Hepatocyte (in vitro differentiated cells): Measurements from ENCODE around the gene AK5. TPM values are rescaled to one million over a fixed set of nuclear protein-coding genes. Genes with fewer than 3 reads are reported as not detected.

ENCODE experiments used
- DNase-seq: peaks from one replicate; pipeline ENCODE4 v3.0.0-alpha.2; 2016; ENCODE audit warnings: low spot score
- H2AFZ ChIP-seq: fragments of 200-600 bp; sonication (generic); 2 replicates; pipeline ENCODE4 v1.6.0; 2016; ENCODE audit warnings: antibody characterized with exemption, mild to moderate bottlenecking
- H3K27ac ChIP-seq: fragments of 200-600 bp; sonication (generic); 2 replicates; pipeline ENCODE4 v1.5.1; 2016; ENCODE audit warnings: mild to moderate bottlenecking
- H3K27me3 ChIP-seq: fragments of 200-600 bp; sonication (generic); 2 replicates; pipeline ENCODE4 v1.6.1; 2016
- H3K36me3 ChIP-seq: fragments of 200-600 bp; sonication (generic); replicated peaks from 2 replicates; pipeline ENCODE4 v1.5.1; 2016; ENCODE audit warnings: low read depth; ENCODE audit not compliant: insufficient read depth
- H3K4me1 ChIP-seq: fragments of 200-600 bp; sonication (generic); 2 replicates; pipeline ENCODE4 v1.5.1; 2016; ENCODE audit warnings: mild to moderate bottlenecking, moderate library complexity; ENCODE audit not compliant: insufficient read depth
- H3K4me2 ChIP-seq: fragments of 200-600 bp; sonication (generic); 2 replicates; pipeline ENCODE4 v1.6.0; 2016
- H3K4me3 ChIP-seq: fragments of 200-600 bp; sonication (generic); 2 replicates; pipeline ENCODE4 v1.5.1; 2016; ENCODE audit warnings: mild to moderate bottlenecking
- H3K79me2 ChIP-seq: fragments of 200-600 bp; sonication (generic); 2 replicates; pipeline ENCODE4 v1.6.0; 2017; ENCODE audit warnings: mild to moderate bottlenecking
- H3K9me2 ChIP-seq: fragments of 200-600 bp; sonication (generic); replicated peaks from 2 replicates; pipeline ENCODE4 v1.6.0; 2017; ENCODE audit warnings: mild to moderate bottlenecking; ENCODE audit not compliant: insufficient read depth
- H3K9me3 ChIP-seq: fragments of 200-600 bp; sonication (generic); 2 replicates; pipeline ENCODE4 v1.5.1; 2016; ENCODE audit warnings: low read depth, mild to moderate bottlenecking
- H4K20me1 ChIP-seq: fragments of 200-600 bp; sonication (generic); 2 replicates; pipeline ENCODE4 v1.6.0; 2016; ENCODE audit warnings: mild to moderate bottlenecking; ENCODE audit not compliant: insufficient read depth, poor library complexity, severe bottlenecking
- EZH2 ChIP-seq: fragments of 200-600 bp; sonication (generic); IDR thresholded peaks from 2 replicates; pipeline ENCODE4 v1.6.1; 2016; ENCODE audit warnings: antibody characterized with exemption, mild to moderate bottlenecking, borderline replicate concordance
- EZH2phosphoT487 ChIP-seq: fragments of 200-600 bp; sonication (generic); IDR thresholded peaks from one replicate; pipeline ENCODE4 v1.6.1; 2018; ENCODE audit warnings: antibody characterized with exemption, mild to moderate bottlenecking, low read depth, moderate library complexity; ENCODE audit not compliant: unreplicated experiment, severe bottlenecking
- WGBS: methylation state at CpG from one replicate; pipeline ENCODE4 v1.1.6; 2016; ENCODE audit warnings: low lambda C conversion rate; ENCODE audit errors: missing lambda C conversion rate; 5-methylcytosine and 5-hydroxymethylcytosine counted together
- polyA plus RNA-seq: library from polyadenylated mRNA; unstranded; fragments of >200 nt; fragmentation: Nextera tagmentation; extraction: Ambion mirVana; gene quantifications from 2 replicates; pipeline ENCODE4 v1.2.1, GENCODE V29; 2016
- total RNA-seq: library from RNA; depleted of rRNA; stranded (reverse); fragments of >200 nt; gene quantifications from 2 replicates; pipeline ENCODE4 v1.2.3, GENCODE V29; 2014
- TF ChIP-seq, protein P1 (sequence below): fragments of 200-600 bp; sonication (generic); IDR thresholded peaks from 2 replicates; pipeline ENCODE4 v1.5.1; 2016; ENCODE audit warnings: antibody characterized with exemption, mild to moderate bottlenecking; ENCODE audit not compliant: poor library complexity

The AK5 gene
- total and polyA plus RNA-seq, 2 experiments from 2014 or later, result 0.05 TPM; not detected in 1

- TF ChIP-seq EZH2phosphoT487 (no peak), EZH2 (no peak)
- TF ChIP-seq, protein P1, sequence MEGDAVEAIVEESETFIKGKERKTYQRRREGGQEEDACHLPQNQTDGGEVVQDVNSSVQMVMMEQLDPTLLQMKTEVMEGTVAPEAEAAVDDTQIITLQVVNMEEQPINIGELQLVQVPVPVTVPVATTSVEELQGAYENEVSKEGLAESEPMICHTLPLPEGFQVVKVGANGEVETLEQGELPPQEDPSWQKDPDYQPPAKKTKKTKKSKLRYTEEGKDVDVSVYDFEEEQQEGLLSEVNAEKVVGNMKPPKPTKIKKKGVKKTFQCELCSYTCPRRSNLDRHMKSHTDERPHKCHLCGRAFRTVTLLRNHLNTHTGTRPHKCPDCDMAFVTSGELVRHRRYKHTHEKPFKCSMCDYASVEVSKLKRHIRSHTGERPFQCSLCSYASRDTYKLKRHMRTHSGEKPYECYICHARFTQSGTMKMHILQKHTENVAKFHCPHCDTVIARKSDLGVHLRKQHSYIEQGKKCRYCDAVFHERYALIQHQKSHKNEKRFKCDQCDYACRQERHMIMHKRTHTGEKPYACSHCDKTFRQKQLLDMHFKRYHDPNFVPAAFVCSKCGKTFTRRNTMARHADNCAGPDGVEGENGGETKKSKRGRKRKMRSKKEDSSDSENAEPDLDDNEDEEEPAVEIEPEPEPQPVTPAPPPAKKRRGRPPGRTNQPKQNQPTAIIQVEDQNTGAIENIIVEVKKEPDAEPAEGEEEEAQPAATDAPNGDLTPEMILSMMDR, result no peak
- 76% methylated on average over 1 of the region's 1 CpG for WGBS
- H3K27me3 ChIP-seq, result no peaks in the 10 kb centered on the region
Measured at GRCh38 chr1:77484334-77484733, 202.5 kb downstream of the AK5 start.

GRCh38 chr1:77484926-77485325, 203.1 kb downstream of the AK5 start:
- 85% methylated on average over 2 of the region's 2 CpGs for WGBS
- Histone ChIP-seq H3K27ac (no peak overlapping the region), H3K27me3 (no peaks in the 10 kb centered on the region), H3K79me2 (no peaks in the 10 kb centered on the region), H3K4me1 (no peaks in the 10 kb centered on the region), H3K4me2 (no peak overlapping the region), H3K9me2 (no peaks in the 10 kb centered on the region), H4K20me1 (no peaks in the 10 kb centered on the region), H3K4me3 (no peak overlapping the region), H3K9me3 (no peaks in the 10 kb centered on the region), H3K36me3 (no peaks in the 10 kb centered on the region), H2AFZ (no peak overlapping the region)
- no peak for DNase-seq
- TF ChIP-seq EZH2phosphoT487 (no peak), EZH2 (no peak)
- TF ChIP-seq, protein P1, result no peak

More at GRCh38 chr1:77484334-77484733, 202.5 kb downstream of the AK5 start:
- H3K4me2 ChIP-seq, result no peak overlapping the region
- H3K4me3 ChIP-seq, result no peak overlapping the region
- DNase-seq, result no peak
- H3K27ac ChIP-seq, result no peak overlapping the region
- H3K36me3 ChIP-seq, result no peaks in the 10 kb centered on the region
- no peaks in the 10 kb centered on the region for H3K79me2 ChIP-seq
- no peaks in the 10 kb centered on the region for H4K20me1 ChIP-seq
- H3K4me1 ChIP-seq, result no peaks in the 10 kb centered on the region
- H3K9me2 ChIP-seq, result no peaks in the 10 kb centered on the region
- H2AFZ ChIP-seq, result no peak overlapping the region
- H3K9me3 ChIP-seq, result no peaks in the 10 kb centered on the region

DNA sequence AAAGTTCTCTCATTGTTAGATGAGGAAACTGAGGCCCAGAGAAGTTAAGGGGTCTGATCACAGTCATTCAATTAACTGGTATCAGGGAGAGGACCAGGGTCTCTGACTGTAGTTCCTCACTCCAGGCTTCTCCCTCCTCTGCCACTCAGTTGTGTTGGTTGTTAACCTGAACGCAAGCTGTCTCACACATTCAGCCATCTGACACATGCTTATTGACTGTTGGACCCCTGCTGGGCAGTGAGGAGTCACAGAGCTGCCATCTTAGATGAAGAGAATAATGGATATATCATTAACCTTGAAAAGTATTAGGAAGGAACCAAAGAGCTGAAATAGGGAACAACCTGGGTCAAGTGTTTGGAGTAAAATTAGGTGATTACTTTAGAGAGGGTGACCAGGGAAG, 205.8 kb downstream of the AK5 start:
- DNase-seq, result no peak
- 81% methylated on average over 1 of the region's 1 CpG for WGBS
- TF ChIP-seq EZH2phosphoT487, result no peak
- H3K27me3 ChIP-seq, result no peaks in the 10 kb centered on the region
- no peak overlapping the region for H2AFZ ChIP-seq
- H3K4me3 ChIP-seq, result no peak overlapping the region
- H3K4me2 ChIP-seq, result no peak overlapping the region
- H3K4me1 ChIP-seq, result no peaks in the 10 kb centered on the region
- no peaks in the 10 kb centered on the region for H3K9me2 ChIP-seq
- H3K36me3 ChIP-seq, result no peaks in the 10 kb centered on the region
- H3K27ac ChIP-seq, result no peak overlapping the region
- no peaks in the 10 kb centered on the region for H3K9me3 ChIP-seq
- no peaks in the 10 kb centered on the region for H3K79me2 ChIP-seq
- H4K20me1 ChIP-seq, result no peaks in the 10 kb centered on the region

DNA sequence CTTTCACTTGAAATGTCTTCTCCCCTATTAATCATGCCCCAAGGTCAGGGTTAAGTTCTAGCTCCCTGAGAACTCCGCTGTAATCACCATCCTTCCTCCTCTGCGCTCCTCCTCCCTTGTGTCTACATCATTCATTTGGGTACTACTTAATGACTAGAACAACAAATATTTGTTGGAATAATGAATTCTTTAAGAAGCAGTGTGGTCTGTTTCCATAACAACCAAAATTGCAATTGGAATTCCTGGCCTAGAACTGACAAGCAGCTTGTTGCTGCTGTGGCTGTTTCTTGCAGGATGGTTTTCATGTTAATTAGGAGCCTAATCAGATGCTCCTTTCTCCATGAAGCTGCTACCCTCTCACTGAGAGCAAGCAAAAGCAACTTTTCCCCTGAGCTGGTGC, 208.1 kb downstream of the AK5 start:
- Histone ChIP-seq H3K9me3 (no peaks in the 10 kb centered on the region), H3K4me3 (no peak overlapping the region), H3K79me2 (no peaks in the 10 kb centered on the region), H3K4me2 (no peak overlapping the region), H3K4me1 (no peaks in the 10 kb centered on the region), H3K36me3 (no peaks in the 10 kb centered on the region), H3K27ac (no peak overlapping the region), H2AFZ (no peak overlapping the region), H4K20me1 (no peaks in the 10 kb centered on the region), H3K27me3 (no peaks in the 10 kb centered on the region), H3K9me2 (no peaks in the 10 kb centered on the region)
- no peak for TF ChIP-seq EZH2
- DNase-seq, result no peak
- 84% methylated on average over 2 of the region's 2 CpGs for WGBS
